HG03108 (cell line): Measurements from ENCODE around the gene GRIA1.
"Not testable (repeated sequence)": the region's sequence is repeated elsewhere in the genome, so short reads cannot be mapped to it uniquely, and the experiment has no call there.

Source experiments
- ATAC-seq: cut with Tn5 transposase; IDR thresholded peaks from one replicate; pipeline ENCODE4 v1.9.1; 2021; ENCODE audit warnings: moderate library complexity; ENCODE audit not compliant: unreplicated experiment

GRIA1 gene

GRCh38 chr5:153711755-153712154, 221.3 kb downstream of the GRIA1 start:
- no peak for ATAC-seq

GRCh38 chr5:153712946-153713345, 222.5 kb downstream of the GRIA1 start:
- no peak for ATAC-seq

GRCh38 chr5:153713943-153714342, 223.5 kb downstream of the GRIA1 start:
- no peak for ATAC-seq

GRCh38 chr5:153714798-153715197, 224.3 kb downstream of the GRIA1 start:
- no peak for ATAC-seq

- ATAC-seq: no peak
These were observed 226.8 kb downstream of the GRIA1 start for GRCh38 chr5:153717287-153717686.

- ATAC-seq: no peak
These were observed 228.2 kb downstream of the GRIA1 start for GRCh38 chr5:153718713-153719112.

- no peak for ATAC-seq
These were observed 228.9 kb downstream of the GRIA1 start for GRCh38 chr5:153719324-153719723.

- not testable (repeated sequence) for ATAC-seq
These were observed 232.6 kb downstream of the GRIA1 start for GRCh38 chr5:153723022-153723610.

GRCh38 chr5:153742060-153742459, 251.6 kb downstream of the GRIA1 start:
- ATAC-seq: no peak

GRCh38 chr5:153744751-153745150, 254.3 kb downstream of the GRIA1 start:
- ATAC-seq: no peak

- ATAC-seq: no peak
These were observed 255.4 kb downstream of the GRIA1 start for GRCh38 chr5:153745778-153746395.

- ATAC-seq: no peak
These were observed 256.0 kb downstream of the GRIA1 start for GRCh38 chr5:153746440-153746839.

GRCh38 chr5:153748823-153749222, 258.4 kb downstream of the GRIA1 start:
- ATAC-seq: no peak

GRCh38 chr5:153749960-153750359, 259.5 kb downstream of the GRIA1 start:
- no peak for ATAC-seq

GRCh38 chr5:153751251-153751650, 260.8 kb downstream of the GRIA1 start:
- ATAC-seq: no peak

GRCh38 chr5:153752890-153753289, 262.4 kb downstream of the GRIA1 start:
- ATAC-seq: no peak

GRCh38 chr5:153753645-153754432, 263.4 kb downstream of the GRIA1 start:
- ATAC-seq: no peak

GRCh38 chr5:153755913-153756500, 265.5 kb downstream of the GRIA1 start:
- no peak for ATAC-seq

- no peak for ATAC-seq
These were observed 266.1 kb downstream of the GRIA1 start for GRCh38 chr5:153756540-153756939.

GRCh38 chr5:153765987-153766386, 275.5 kb downstream of the GRIA1 start:
- no peak for ATAC-seq

GRCh38 chr5:153767221-153768188, 277.0 kb downstream of the GRIA1 start:
- no peak for ATAC-seq
